Trophoblast cell (in vitro differentiated cells and primary cell): ENCODE results near the gene SLC41A3.

Source experiments
- DNase-seq, 2 donors: peaks; one replicate each; pipeline ENCODE4 v3.0.0-alpha.2; 2016
- H2AFZ ChIP-seq: 2 replicates; pipeline ENCODE4 v1.6.1; 2013; ENCODE audit warnings: low read length, moderate library complexity, mild to moderate bottlenecking; ENCODE audit not compliant: insufficient read depth, poor library complexity
- H2AK5ac ChIP-seq: 2 replicates; pipeline ENCODE4 v1.6.1; 2013; ENCODE audit warnings: mild to moderate bottlenecking, low read length
- H2BK120ac ChIP-seq: 2 replicates; pipeline ENCODE4 v1.6.1; 2013; ENCODE audit warnings: low read length, mild to moderate bottlenecking, moderate library complexity; ENCODE audit not compliant: insufficient read depth, poor library complexity
- H2BK12ac ChIP-seq: 2 replicates; pipeline ENCODE4 v1.6.1; 2013; ENCODE audit warnings: mild to moderate bottlenecking, low read length, moderate library complexity
- H2BK5ac ChIP-seq: 2 replicates; pipeline ENCODE4 v1.6.1; 2013; ENCODE audit warnings: low read length, low read depth, moderate library complexity, mild to moderate bottlenecking; ENCODE audit not compliant: poor library complexity
- H3K14ac ChIP-seq: 2 replicates; pipeline ENCODE4 v1.6.1; 2013; ENCODE audit warnings: mild to moderate bottlenecking, low read length
- H3K18ac ChIP-seq: 2 replicates; pipeline ENCODE4 v1.6.1; 2013; ENCODE audit warnings: mild to moderate bottlenecking, low read length
- H3K23ac ChIP-seq: 2 replicates; pipeline ENCODE4 v1.6.1; 2013; ENCODE audit warnings: low read length
- H3K27ac ChIP-seq: 2 replicates; pipeline ENCODE4 v1.5.1; 2013; ENCODE audit warnings: low read depth, mild to moderate bottlenecking, inconsistent platforms, low read length, moderate library complexity
- H3K27me3 ChIP-seq: 2 replicates; pipeline ENCODE4 v1.6.1; 2013; ENCODE audit warnings: inconsistent platforms, mild to moderate bottlenecking, low read length, moderate library complexity; ENCODE audit not compliant: insufficient read depth
- H3K36me3 ChIP-seq, 2 experiments: 1 replicate in 1 of 2; 2 replicates in 1 of 2; pipeline ENCODE4 v1.6.1; 2013; ENCODE audit warnings: low read length in 2 of 2, mild to moderate bottlenecking in 2 of 2, moderate library complexity in 1 of 2; ENCODE audit not compliant: insufficient read depth in 2 of 2, control insufficient read depth in 1 of 2
- H3K4ac ChIP-seq: 2 replicates; pipeline ENCODE4 v1.6.1; 2013; ENCODE audit warnings: low read depth, mild to moderate bottlenecking, low read length, moderate library complexity
- H3K4me1 ChIP-seq, 2 experiments: 1 replicate in 1 of 2; 2 replicates in 1 of 2; pipeline ENCODE4 v1.6.1; 2013; ENCODE audit warnings: low read length in 2 of 2, mild to moderate bottlenecking in 2 of 2, moderate library complexity in 1 of 2; ENCODE audit not compliant: insufficient read depth in 2 of 2, control insufficient read depth in 1 of 2
- H3K4me2 ChIP-seq: 2 replicates; pipeline ENCODE4 v1.6.1; 2013; ENCODE audit warnings: inconsistent platforms, mild to moderate bottlenecking, low read length, moderate library complexity
- H3K4me3 ChIP-seq: 2 replicates; pipeline ENCODE4 v1.5.1; 2013; ENCODE audit warnings: mild to moderate bottlenecking, low read depth, low read length, inconsistent platforms
- H3K79me1 ChIP-seq: one replicate; pipeline ENCODE4 v1.6.1; 2013; ENCODE audit warnings: low read length
- H3K79me2 ChIP-seq: 2 replicates; pipeline ENCODE4 v1.6.1; 2013; ENCODE audit warnings: low read length, mild to moderate bottlenecking; ENCODE audit not compliant: control insufficient read depth, insufficient read depth, poor library complexity
- H3K9ac ChIP-seq: 2 replicates; pipeline ENCODE4 v1.6.1; 2013; ENCODE audit warnings: mild to moderate bottlenecking, low read length
- H3K9me3 ChIP-seq: 2 replicates; pipeline ENCODE4 v1.6.1; 2013; ENCODE audit warnings: low read depth, mild to moderate bottlenecking, control low read depth, inconsistent platforms, low read length; ENCODE audit not compliant: insufficient read depth
- H4K12ac ChIP-seq: 2 replicates; pipeline ENCODE4 v1.6.1; 2013; ENCODE audit warnings: low read depth, mild to moderate bottlenecking, low read length, moderate library complexity
- H4K8ac ChIP-seq: 2 replicates; pipeline ENCODE4 v1.6.1; 2013; ENCODE audit warnings: low read depth, mild to moderate bottlenecking, low read length, moderate library complexity
- H4K91ac ChIP-seq: one replicate; pipeline ENCODE4 v1.6.1; 2013; ENCODE audit warnings: low read depth, mild to moderate bottlenecking, low read length, moderate library complexity
- WGBS: extraction: QIAGEN DNeasy Blood & Tissue Kit; methylation state at CpG from one replicate; pipeline ENCODE4 v1.1.7; 2013; ENCODE audit warnings: missing lambda C conversion rate; ENCODE audit not compliant: insufficient read length, insufficient coverage; ENCODE audit errors: extremely low coverage; 5-methylcytosine and 5-hydroxymethylcytosine counted together

SLC41A3 gene

GRCh38 chr3:126100634-126101301 is 16.8 kb upstream of the SLC41A3 start:
- peaks cover 7% of the 10 kb centered on the region for H3K9me3 ChIP-seq
- no peak overlapping the region for H4K12ac ChIP-seq
- no peak overlapping the region for H3K18ac ChIP-seq
- no peak overlapping the region for H2BK12ac ChIP-seq
- H4K8ac ChIP-seq: no peak overlapping the region
- no peaks in the 10 kb centered on the region for H3K4me1 ChIP-seq
- no peaks in the 10 kb centered on the region for H3K27me3 ChIP-seq
- H3K79me1 ChIP-seq: no peaks in the 10 kb centered on the region
- DNase-seq: no peak
- H3K14ac ChIP-seq: no peak overlapping the region
- WGBS: no CpG with 5 or more reads among the region's 18 CpGs
- no peak overlapping the region for H2BK120ac ChIP-seq
- H2BK5ac ChIP-seq: no peak overlapping the region
- no peaks in the 10 kb centered on the region for H3K36me3 ChIP-seq
- no peak overlapping the region for H3K4ac ChIP-seq
- no peak overlapping the region for H3K9ac ChIP-seq
- no peak overlapping the region for H3K27ac ChIP-seq
- no peaks in the 10 kb centered on the region for H3K79me2 ChIP-seq
- no peak overlapping the region for H2AK5ac ChIP-seq
- H2AFZ ChIP-seq: no peak overlapping the region
- H3K4me2 ChIP-seq: no peak overlapping the region
- no peak overlapping the region for H4K91ac ChIP-seq
- no peak overlapping the region for H3K4me3 ChIP-seq
- H3K23ac ChIP-seq: no peak overlapping the region

- no peak overlapping the region for H2AK5ac ChIP-seq
- H3K27me3 ChIP-seq: no peaks in the 10 kb centered on the region
- no peak overlapping the region for H3K4me3 ChIP-seq
- H3K4me1 ChIP-seq: no peaks in the 10 kb centered on the region
- no peak overlapping the region for H3K18ac ChIP-seq
- H4K12ac ChIP-seq: no peak overlapping the region
- H4K91ac ChIP-seq: no peak overlapping the region
- no peaks in the 10 kb centered on the region for H3K79me2 ChIP-seq
- H2BK12ac ChIP-seq: no peak overlapping the region
- no peak overlapping the region for H2AFZ ChIP-seq
- H3K4ac ChIP-seq: no peak overlapping the region
- no peak overlapping the region for H3K9ac ChIP-seq
- H3K27ac ChIP-seq: no peak overlapping the region
- no peak overlapping the region for H3K4me2 ChIP-seq
- H3K23ac ChIP-seq: no peak overlapping the region
- H2BK120ac ChIP-seq: no peak overlapping the region
- H3K36me3 ChIP-seq: no peaks in the 10 kb centered on the region
- DNase-seq: no peak
- no peak overlapping the region for H3K14ac ChIP-seq
- H3K9me3 ChIP-seq: peaks cover 7% of the 10 kb centered on the region
- H3K79me1 ChIP-seq: no peaks in the 10 kb centered on the region
- H2BK5ac ChIP-seq: no peak overlapping the region
- no CpG with 5 or more reads among the region's 4 CpGs for WGBS
- H4K8ac ChIP-seq: no peak overlapping the region
Measured at GRCh38 chr3:126100269-126100633, 16.3 kb upstream of the SLC41A3 start.

- H3K4me3 ChIP-seq: no peak overlapping the region
- H3K23ac ChIP-seq: no peak overlapping the region
- H4K91ac ChIP-seq: no peak overlapping the region
- H3K9me3 ChIP-seq: peaks cover 7% of the 10 kb centered on the region
- H2BK120ac ChIP-seq: no peak overlapping the region
- H4K8ac ChIP-seq: no peak overlapping the region
- no peak overlapping the region for H3K9ac ChIP-seq
- H2AK5ac ChIP-seq: no peak overlapping the region
- no peak for DNase-seq
- WGBS: no CpG with 5 or more reads among the region's 2 CpGs
- H3K4me1 ChIP-seq: no peaks in the 10 kb centered on the region
- H3K4me2 ChIP-seq: no peak overlapping the region
- H3K14ac ChIP-seq: no peak overlapping the region
- no peak overlapping the region for H2BK5ac ChIP-seq
- H3K36me3 ChIP-seq: no peaks in the 10 kb centered on the region
- no peak overlapping the region for H2BK12ac ChIP-seq
- no peaks in the 10 kb centered on the region for H3K79me2 ChIP-seq
- H3K27ac ChIP-seq: no peak overlapping the region
- H3K18ac ChIP-seq: no peak overlapping the region
- H3K4ac ChIP-seq: no peak overlapping the region
- H4K12ac ChIP-seq: no peak overlapping the region
- H3K79me1 ChIP-seq: no peaks in the 10 kb centered on the region
- H2AFZ ChIP-seq: no peak overlapping the region
- H3K27me3 ChIP-seq: no peaks in the 10 kb centered on the region
Measured at GRCh38 chr3:126098391-126098858, 14.5 kb upstream of the SLC41A3 start.

- Histone ChIP-seq H3K14ac (no peak overlapping the region), H3K9me3 (peaks cover 7% of the 10 kb centered on the region), H3K79me2 (no peaks in the 10 kb centered on the region), H3K4ac (no peak overlapping the region), H3K23ac (no peak overlapping the region), H3K18ac (no peak overlapping the region), H4K91ac (no peak overlapping the region), H4K12ac (no peak overlapping the region), H3K36me3 (no peaks in the 10 kb centered on the region), H2BK5ac (no peak overlapping the region), H2BK12ac (no peak overlapping the region), H3K27me3 (no peaks in the 10 kb centered on the region), H3K4me1 (no peaks in the 10 kb centered on the region), H3K27ac (no peak overlapping the region), H3K79me1 (no peaks in the 10 kb centered on the region), H2AFZ (no peak overlapping the region), H2BK120ac (no peak overlapping the region), H3K4me2 (no peak overlapping the region), H3K4me3 (no peak overlapping the region), H2AK5ac (no peak overlapping the region), H4K8ac (no peak overlapping the region), H3K9ac (no peak overlapping the region)
- DNase-seq: no peak
Measured at GRCh38 chr3:126097801-126098200, 13.9 kb upstream of the SLC41A3 start.
